ENCODE results near the gene DCX.

DNA sequence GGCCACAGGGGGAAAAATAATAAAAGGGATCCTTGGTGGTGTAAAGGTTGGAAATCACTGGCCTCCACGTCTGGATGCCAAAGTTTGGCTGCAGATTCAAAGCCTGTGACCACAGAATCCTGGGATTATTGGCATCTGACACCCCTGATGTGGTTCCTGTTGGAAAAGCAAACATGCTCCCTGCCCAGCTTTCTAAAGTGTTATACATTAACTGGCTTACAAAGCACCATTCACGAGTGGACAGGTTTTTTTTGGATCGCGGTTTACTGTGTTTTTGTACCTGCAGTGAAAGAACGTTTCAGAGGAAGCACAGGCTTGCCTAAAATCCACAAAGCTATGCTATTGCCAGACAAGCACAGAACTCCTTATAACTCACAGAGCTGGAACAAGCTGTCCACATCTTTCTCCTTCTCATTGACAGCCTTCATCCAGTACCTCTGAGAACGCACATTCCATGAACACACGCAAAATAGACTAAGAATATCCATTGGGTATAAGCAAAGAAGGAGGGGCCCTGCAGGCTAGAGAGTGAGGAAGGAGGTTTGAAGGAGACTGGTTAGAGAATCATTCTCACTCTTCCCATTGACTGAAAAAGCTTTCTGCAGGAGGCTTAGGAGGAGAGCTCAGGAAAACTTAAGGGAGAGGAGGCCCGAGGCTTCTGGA is 127.2 kb downstream of the DCX start:
- no peak for TF ChIP-seq POLR2A (IDR thresholded peaks at IDR 0.05)
- TF ChIP-seq, protein P1, sequence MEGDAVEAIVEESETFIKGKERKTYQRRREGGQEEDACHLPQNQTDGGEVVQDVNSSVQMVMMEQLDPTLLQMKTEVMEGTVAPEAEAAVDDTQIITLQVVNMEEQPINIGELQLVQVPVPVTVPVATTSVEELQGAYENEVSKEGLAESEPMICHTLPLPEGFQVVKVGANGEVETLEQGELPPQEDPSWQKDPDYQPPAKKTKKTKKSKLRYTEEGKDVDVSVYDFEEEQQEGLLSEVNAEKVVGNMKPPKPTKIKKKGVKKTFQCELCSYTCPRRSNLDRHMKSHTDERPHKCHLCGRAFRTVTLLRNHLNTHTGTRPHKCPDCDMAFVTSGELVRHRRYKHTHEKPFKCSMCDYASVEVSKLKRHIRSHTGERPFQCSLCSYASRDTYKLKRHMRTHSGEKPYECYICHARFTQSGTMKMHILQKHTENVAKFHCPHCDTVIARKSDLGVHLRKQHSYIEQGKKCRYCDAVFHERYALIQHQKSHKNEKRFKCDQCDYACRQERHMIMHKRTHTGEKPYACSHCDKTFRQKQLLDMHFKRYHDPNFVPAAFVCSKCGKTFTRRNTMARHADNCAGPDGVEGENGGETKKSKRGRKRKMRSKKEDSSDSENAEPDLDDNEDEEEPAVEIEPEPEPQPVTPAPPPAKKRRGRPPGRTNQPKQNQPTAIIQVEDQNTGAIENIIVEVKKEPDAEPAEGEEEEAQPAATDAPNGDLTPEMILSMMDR (IDR thresholded peaks at IDR 0.05), result no peak
